ENCODE data around the gene PDLIM5. TPM values are rescaled to one million over a fixed set of nuclear protein-coding genes. Genes with fewer than 3 reads are reported as not detected.
"Not testable (repeated sequence)": the region's sequence is repeated elsewhere in the genome, so short reads cannot be mapped to it uniquely, and the experiment has no call there.

PDLIM5 gene
- total RNA-seq, 1 experiment from 2014 or later, result 35.2 TPM

- DNase-seq (ENCODE audit: low read depth), result no peak
- in situ Hi-C loops (cut with HindIII; ENCODE audit: low pct_unique_long_range_greater_than_20kb, low sequenced_read_pairs), result no loop called here
Measured at GRCh38 chr4:94595013-94595412, 143.3 kb downstream of the PDLIM5 start.

GRCh38 chr4:94595880-94596483 lies 144.2 kb downstream of the PDLIM5 start:
- in situ Hi-C loops (cut with HindIII; ENCODE audit: low pct_unique_long_range_greater_than_20kb, low sequenced_read_pairs), result no loop called here
- peak; percentile 19 for DNase-seq (ENCODE audit: low read depth)

GRCh38 chr4:94598758-94599157 lies 147.0 kb downstream of the PDLIM5 start:
- no peak for DNase-seq (ENCODE audit: low read depth)
- in situ Hi-C loops (cut with HindIII; ENCODE audit: low pct_unique_long_range_greater_than_20kb, low sequenced_read_pairs), result no loop called here

- in situ Hi-C loops (cut with HindIII; ENCODE audit: low pct_unique_long_range_greater_than_20kb, low sequenced_read_pairs), result no loop called here
- DNase-seq (ENCODE audit: low read depth), result peak; percentile 25
Measured at GRCh38 chr4:94603170-94603747, 151.5 kb downstream of the PDLIM5 start.

GRCh38 chr4:94605241-94605805 lies 153.6 kb downstream of the PDLIM5 start:
- in situ Hi-C loops (cut with HindIII; ENCODE audit: low pct_unique_long_range_greater_than_20kb, low sequenced_read_pairs), result no loop called here
- no peak for DNase-seq (ENCODE audit: low read depth)

GRCh38 chr4:94610145-94610544 lies 158.4 kb downstream of the PDLIM5 start:
- in situ Hi-C loops (cut with HindIII; ENCODE audit: low pct_unique_long_range_greater_than_20kb, low sequenced_read_pairs), result no loop called here
- DNase-seq (ENCODE audit: low read depth), result no peak

GRCh38 chr4:94613248-94613647 lies 161.5 kb downstream of the PDLIM5 start:
- in situ Hi-C loops (cut with HindIII; ENCODE audit: low pct_unique_long_range_greater_than_20kb, low sequenced_read_pairs), result no loop called here
- DNase-seq (ENCODE audit: low read depth), result no peak

GRCh38 chr4:94615451-94615850 lies 163.7 kb downstream of the PDLIM5 start:
- in situ Hi-C loops (cut with HindIII; ENCODE audit: low pct_unique_long_range_greater_than_20kb, low sequenced_read_pairs), result no loop called here
- DNase-seq (ENCODE audit: low read depth), result no peak

- DNase-seq (ENCODE audit: low read depth), result peak; percentile 18
- in situ Hi-C loops (cut with HindIII; ENCODE audit: low pct_unique_long_range_greater_than_20kb, low sequenced_read_pairs), result no loop called here
Measured at GRCh38 chr4:94621491-94622080, 169.8 kb downstream of the PDLIM5 start.

- in situ Hi-C loops (cut with HindIII; ENCODE audit: low pct_unique_long_range_greater_than_20kb, low sequenced_read_pairs), result no loop called here
- DNase-seq (ENCODE audit: low read depth), result no peak
Measured at GRCh38 chr4:94623126-94623911, 171.6 kb downstream of the PDLIM5 start.

GRCh38 chr4:94626942-94627341 lies 175.2 kb downstream of the PDLIM5 start:
- in situ Hi-C loops (cut with HindIII; ENCODE audit: low pct_unique_long_range_greater_than_20kb, low sequenced_read_pairs), result no loop called here
- no peak for DNase-seq (ENCODE audit: low read depth)

- in situ Hi-C loops (cut with HindIII; ENCODE audit: low pct_unique_long_range_greater_than_20kb, low sequenced_read_pairs); DNase-seq (ENCODE audit: low read depth): not testable (repeated sequence)
Measured at GRCh38 chr4:94629058-94629457, 177.3 kb downstream of the PDLIM5 start.

- in situ Hi-C loops (cut with HindIII; ENCODE audit: low pct_unique_long_range_greater_than_20kb, low sequenced_read_pairs), result no loop called here
- DNase-seq (ENCODE audit: low read depth), result no peak
Measured at GRCh38 chr4:94629837-94630236, 178.1 kb downstream of the PDLIM5 start.

- in situ Hi-C loops (cut with HindIII; ENCODE audit: low pct_unique_long_range_greater_than_20kb, low sequenced_read_pairs), result no loop called here
Measured at GRCh38 chr4:94634271-94634670, 182.5 kb downstream of the PDLIM5 start.

GRCh38 chr4:94635177-94635576 lies 183.4 kb downstream of the PDLIM5 start:
- peak; percentile 39 for DNase-seq (ENCODE audit: low read depth)
- in situ Hi-C loops (cut with HindIII; ENCODE audit: low pct_unique_long_range_greater_than_20kb, low sequenced_read_pairs), result no loop called here

More at GRCh38 chr4:94634271-94634670, 182.5 kb downstream of the PDLIM5 start:
- DNase-seq (ENCODE audit: low read depth), result no peak

- no peak for DNase-seq (ENCODE audit: low read depth)
- in situ Hi-C loops (cut with HindIII; ENCODE audit: low pct_unique_long_range_greater_than_20kb, low sequenced_read_pairs), result no loop called here
Measured at GRCh38 chr4:94636004-94636403, 184.3 kb downstream of the PDLIM5 start.

- in situ Hi-C loops (cut with HindIII; ENCODE audit: low pct_unique_long_range_greater_than_20kb, low sequenced_read_pairs), result no loop called here
- no peak for DNase-seq (ENCODE audit: low read depth)
Measured at GRCh38 chr4:94639298-94639697, 187.6 kb downstream of the PDLIM5 start.

GRCh38 chr4:94640151-94640550 lies 188.4 kb downstream of the PDLIM5 start:
- in situ Hi-C loops (cut with HindIII; ENCODE audit: low pct_unique_long_range_greater_than_20kb, low sequenced_read_pairs), result no loop called here
- no peak for DNase-seq (ENCODE audit: low read depth)

Data from Caki2 (cell line).